Activated CD8-positive, alpha-beta memory T cell treated with anti-CD3 and anti-CD28 coated beads, Interleukin-2, amount 50 U/mL, for 1 hour (primary cell): ENCODE data around the gene ARPP19.
"Not testable (repeated sequence)": the region's sequence is repeated elsewhere in the genome, so short reads cannot be mapped to it uniquely, and the experiment has no call there.

ENCODE experiments used
- DNase-seq: peaks from one replicate; pipeline ENCODE4 v3.0.0-alpha.2; 2020; ENCODE audit errors: extremely low read depth

ARPP19 gene, protein sequence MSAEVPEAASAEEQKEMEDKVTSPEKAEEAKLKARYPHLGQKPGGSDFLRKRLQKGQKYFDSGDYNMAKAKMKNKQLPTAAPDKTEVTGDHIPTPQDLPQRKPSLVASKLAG

GRCh38 chr15:52568601-52569585 lies at the start of gene ARPP19:
Gene ARPP19 (minus strand): TSS chr15:52569030. CDS start chr15:52568892, 138 bp downstream.
- peak; percentile 53 for DNase-seq

- DNase-seq: no peak
Observed at GRCh38 chr15:52617026-52617425, 48.2 kb upstream of the ARPP19 start.

GRCh38 chr15:52615302-52615701 lies 46.5 kb upstream of the ARPP19 start:
- DNase-seq: no peak

- DNase-seq: no peak
Observed at GRCh38 chr15:52609593-52609992, 40.8 kb upstream of the ARPP19 start.

- no peak for DNase-seq
Observed at GRCh38 chr15:52584414-52584813, 15.6 kb upstream of the ARPP19 start.

DNA sequence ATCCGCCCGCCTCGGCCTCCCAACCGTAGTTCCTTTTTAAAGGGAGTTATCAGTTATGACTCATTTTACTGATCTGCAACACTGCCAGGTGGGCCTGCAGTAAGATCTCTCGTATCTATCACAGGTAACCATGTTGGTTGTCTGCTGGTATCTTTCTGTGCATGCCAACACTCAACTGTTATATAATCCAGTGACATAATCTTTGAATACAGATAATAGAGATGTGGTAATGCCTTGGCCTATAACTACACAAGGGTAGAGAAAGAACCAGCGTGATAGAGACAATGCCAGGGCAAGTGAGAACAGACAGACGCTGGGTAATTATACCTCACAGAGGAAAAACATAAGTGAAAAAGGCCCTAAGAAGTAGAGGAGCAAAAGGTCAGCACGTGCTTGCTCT lies 11.0 kb upstream of the ARPP19 start:
- DNase-seq: no peak

DNA sequence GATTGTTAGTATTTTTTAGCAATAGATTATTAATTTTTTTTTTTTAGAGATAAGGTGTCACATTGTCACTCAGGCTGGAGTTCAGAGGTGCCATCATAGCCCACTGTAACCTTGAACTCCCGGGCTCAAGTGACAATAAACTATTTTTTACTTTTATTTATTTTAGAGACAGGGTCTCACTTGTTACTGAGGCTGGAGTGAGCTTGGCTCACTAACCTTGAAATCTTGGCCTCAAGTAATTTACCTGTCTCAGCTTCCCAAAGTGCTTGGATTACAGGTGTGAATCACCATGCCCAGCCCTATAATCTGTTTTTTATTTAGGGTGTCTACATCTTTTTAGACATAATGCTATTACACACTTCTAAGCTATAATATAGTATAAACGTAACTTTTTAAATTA lies 7.9 kb upstream of the ARPP19 start:
- DNase-seq: no peak

- not testable (repeated sequence) for DNase-seq
Observed at GRCh38 chr15:52575573-52575972, 6.7 kb upstream of the ARPP19 start.

- DNase-seq: no peak
Observed at GRCh38 chr15:52575072-52575471, 6.2 kb upstream of the ARPP19 start.

DNA sequence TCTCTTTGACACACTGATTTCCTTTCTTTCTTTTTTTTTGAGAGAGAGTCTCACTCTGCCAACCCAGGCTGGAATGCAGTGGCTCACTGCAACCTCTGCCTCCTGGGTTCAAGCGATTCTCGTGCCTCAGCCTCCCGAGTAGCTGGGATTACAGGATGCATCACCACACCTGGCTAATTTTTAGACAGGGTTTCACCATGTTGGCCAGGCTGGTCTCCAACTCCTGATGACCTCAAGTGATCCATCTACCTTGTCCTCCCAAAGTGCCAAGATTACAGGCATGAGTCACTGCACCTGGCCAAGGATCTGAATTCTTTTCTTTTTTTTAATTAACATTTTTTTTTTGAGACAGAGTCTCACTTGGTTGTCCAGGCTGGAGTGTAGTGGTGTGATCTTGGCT lies 5.8 kb upstream of the ARPP19 start:
- not testable (repeated sequence) for DNase-seq

DNA sequence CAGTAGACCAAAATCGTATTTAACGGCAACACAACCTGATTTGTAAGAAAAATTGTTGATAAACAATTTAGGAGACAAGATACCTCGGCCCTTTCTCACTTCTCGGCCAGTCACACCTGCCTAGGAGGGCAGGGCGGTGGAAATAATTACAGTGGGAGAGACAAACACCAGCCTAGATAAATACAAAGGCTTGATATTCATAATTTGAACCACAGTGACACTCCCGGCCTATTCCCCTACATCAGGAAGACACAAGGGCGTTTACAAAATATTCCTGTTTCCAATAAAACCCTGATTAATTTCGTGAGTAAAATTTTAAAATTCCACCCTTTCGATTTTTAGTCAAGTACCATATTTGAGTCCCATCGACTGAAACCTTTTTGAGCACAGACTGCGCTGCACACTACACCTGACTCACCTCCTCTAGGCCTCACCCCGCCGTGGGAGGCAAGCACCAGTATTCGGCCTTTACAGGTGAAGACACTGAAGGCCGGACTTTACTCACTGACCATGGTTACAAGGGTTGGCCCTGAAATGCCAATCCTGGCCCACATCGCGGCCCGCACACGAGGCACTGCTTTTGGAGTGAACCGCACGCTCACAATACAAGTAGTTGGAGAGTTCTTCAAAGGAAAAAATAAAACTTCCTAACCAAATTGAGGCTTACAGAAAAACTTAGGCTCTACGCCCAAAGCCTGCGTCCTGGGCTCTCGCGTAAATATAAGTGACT lies 794 bp downstream of the ARPP19 start:
- DNase-seq: no peak

- no peak for DNase-seq
Observed at GRCh38 chr15:52566889-52567288, 1.9 kb downstream of the ARPP19 start.

DNA sequence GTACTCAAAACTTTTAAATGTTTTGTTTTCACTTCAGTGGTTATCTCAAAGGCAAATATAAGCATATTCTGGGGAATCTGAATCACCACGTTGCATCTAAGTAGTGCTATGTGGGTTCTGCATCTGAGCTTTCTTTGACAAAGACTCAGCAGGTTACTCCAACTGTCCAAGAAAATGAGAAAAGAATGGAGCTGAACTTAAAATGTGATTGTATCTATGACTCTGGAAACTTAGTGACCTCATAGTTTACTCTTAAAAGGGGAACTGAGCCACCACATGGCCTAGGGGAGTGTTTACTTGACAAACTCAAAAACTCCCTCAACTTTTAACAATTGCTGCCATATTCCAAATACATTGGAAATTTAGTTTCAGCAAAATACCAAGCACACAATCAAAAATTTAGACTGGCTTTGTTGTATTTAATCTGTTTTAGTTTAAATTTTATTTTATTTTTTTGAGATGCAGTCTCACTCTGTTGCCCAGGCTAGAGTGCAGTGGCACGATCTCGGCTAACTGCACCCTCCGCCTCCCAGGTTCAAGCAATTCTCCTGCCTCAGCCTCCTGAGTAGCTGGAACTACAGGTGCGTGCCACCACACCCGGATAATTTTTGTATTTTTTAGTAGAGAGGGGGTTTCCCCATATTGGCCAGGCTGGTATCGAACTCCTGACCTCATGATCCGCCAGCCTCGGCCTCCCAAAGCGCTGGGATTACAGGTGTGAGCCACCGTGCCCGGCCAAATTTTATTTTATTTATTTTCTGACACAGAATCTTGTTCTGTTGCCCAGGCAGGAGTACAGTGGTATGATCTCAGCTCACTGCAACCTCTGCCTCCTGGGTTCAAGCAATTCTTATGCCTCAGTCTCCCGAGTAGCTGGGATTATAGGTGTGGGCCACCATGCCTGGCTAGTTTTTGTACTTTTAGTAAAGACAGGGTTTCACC lies 3.1 kb downstream of the ARPP19 start:
- not testable (repeated sequence) for DNase-seq

- DNase-seq: no peak
Observed at GRCh38 chr15:52563501-52564060, 5.2 kb downstream of the ARPP19 start.

GRCh38 chr15:52559575-52559974 lies 9.3 kb downstream of the ARPP19 start:
- no peak for DNase-seq

DNA sequence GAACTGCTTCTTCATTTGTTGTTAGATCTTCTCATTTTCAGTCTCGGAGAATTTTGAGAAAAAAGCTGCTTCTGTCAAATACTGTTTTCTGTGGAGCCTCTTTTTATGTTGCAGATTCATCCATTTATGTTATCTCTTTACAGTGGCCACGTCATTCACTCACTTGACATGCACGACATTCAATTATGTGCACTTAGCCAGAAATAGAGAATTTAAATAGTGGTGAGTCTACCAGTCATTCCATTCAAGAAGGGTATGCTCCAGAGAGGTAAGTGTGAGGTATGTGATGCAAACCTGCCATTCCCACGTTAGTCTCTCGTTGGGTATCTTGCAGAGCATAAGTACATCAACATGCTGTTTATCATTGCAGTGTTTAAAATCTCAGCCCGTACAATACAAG lies 9.8 kb downstream of the ARPP19 start:
- no peak for DNase-seq

DNA sequence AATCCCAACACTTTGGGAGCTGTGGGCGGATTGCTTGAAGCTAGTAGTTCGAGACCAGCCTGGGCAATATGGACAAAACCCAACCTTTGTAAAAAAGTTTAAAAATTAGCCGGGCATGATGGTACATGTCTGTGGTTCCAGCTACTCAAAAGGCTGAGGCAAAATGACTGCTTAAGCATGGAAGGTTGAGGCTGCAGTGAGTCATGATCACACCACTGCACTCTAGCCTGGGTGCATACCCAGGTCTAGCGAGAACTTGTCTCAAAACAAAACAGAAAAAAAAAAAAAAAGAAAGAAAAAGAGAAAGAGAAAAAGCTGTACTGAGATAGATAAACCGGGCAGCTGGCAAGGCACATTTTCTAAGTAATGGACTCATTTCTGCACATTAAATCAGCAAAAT lies 10.6 kb downstream of the ARPP19 start:
- DNase-seq: no peak

GRCh38 chr15:52557274-52557641 lies 11.6 kb downstream of the ARPP19 start:
- no peak for DNase-seq

DNA sequence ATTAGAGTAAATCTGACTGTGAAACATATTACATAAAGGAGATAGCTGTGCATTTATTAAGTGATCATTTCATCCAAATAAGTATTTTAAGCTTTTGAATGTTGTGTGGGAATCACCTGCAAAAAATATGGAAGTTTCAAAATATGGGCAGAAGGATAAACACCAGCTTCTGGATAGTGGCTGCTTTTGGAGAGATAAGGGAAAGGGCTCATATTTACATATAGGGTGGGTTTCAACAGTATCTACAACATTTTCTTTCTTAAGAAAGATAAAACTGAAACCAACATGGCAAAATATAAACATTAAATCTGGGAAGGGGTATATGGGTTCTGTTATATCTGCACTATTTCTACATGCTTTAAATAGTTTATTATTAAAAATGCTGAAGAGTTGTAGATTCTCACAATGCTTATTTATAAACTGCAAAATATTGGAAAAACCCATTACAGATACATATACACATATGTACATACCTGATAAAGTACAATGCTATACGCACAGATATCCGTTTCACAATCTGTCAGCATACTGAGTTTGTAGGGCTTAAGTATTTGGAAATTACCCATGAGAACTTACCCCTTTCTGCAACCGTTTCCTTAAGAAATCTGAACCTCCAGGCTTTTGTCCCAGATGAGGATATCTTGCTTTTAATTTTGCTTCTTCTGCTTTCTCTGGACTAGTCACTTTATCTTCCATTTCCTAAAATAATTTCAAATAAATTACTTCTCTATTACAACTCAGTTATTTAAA lies 12.1 kb downstream of the ARPP19 start:
- DNase-seq: no peak

GRCh38 chr15:52552303-52552702 lies 16.5 kb downstream of the ARPP19 start:
- DNase-seq: no peak
